ENCODE measurements around the gene GPRC5D. TPM values are rescaled to one million over a fixed set of nuclear protein-coding genes. Genes with fewer than 3 reads are reported as not detected.

GPRC5D gene
- total and polyA plus RNA-seq, 9 donors = 0.22 to 0.37 TPM; not detected in 7

DNA sequence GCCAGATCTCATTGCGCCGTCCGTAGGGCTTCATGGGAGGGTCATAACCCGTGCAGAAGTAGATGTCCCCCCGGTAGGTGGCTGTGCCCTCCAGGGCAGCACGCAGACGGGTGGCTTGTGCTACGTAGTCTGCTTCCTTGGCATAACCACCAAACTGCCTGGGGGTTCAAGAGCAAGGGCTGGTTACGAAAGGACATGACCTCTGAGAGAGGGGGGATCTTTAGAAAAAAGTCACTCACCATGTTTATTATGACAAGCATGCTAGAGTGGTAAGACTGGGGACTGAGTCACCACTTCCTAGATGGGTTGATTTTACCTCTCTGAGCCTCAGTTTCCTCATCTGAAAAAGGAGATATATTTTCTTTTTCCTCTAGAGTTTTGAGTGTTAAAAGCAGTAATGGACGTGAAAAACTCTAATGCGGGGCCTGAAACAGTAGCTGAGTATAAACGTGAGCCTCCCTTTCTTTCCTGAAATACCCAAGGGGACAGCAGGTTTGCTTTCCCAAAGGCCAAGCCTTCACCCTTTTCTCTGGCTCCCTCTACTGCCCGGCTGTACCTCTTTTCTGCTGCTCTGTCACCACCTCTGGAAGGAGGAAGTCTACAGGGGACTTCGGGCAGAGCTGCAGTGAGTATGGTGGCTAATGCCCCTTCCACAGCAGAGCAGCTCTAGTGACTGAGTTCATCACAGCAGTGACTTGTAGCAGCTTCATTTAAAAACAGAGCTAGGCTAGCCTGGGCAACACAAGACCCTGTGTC is 23.5 kb upstream of the GPRC5D start:
- H3K27me3 ChIP-seq = no peaks in the 10 kb centered on the region
- H3K4me3 ChIP-seq = no peak overlapping the region
- no peaks in the 10 kb centered on the region for H3K36me3 ChIP-seq
- intact Hi-C loops (cut with DNase I) = no loop called here
- TF ChIP-seq, protein P1, sequence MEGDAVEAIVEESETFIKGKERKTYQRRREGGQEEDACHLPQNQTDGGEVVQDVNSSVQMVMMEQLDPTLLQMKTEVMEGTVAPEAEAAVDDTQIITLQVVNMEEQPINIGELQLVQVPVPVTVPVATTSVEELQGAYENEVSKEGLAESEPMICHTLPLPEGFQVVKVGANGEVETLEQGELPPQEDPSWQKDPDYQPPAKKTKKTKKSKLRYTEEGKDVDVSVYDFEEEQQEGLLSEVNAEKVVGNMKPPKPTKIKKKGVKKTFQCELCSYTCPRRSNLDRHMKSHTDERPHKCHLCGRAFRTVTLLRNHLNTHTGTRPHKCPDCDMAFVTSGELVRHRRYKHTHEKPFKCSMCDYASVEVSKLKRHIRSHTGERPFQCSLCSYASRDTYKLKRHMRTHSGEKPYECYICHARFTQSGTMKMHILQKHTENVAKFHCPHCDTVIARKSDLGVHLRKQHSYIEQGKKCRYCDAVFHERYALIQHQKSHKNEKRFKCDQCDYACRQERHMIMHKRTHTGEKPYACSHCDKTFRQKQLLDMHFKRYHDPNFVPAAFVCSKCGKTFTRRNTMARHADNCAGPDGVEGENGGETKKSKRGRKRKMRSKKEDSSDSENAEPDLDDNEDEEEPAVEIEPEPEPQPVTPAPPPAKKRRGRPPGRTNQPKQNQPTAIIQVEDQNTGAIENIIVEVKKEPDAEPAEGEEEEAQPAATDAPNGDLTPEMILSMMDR (IDR thresholded peaks at IDR 0.05) = no peak
- peak in 1 of 5 donors; percentile 35 for DNase-seq
- no peaks in the 10 kb centered on the region for H3K9me3 ChIP-seq
- no peak overlapping the region for H3K27ac ChIP-seq
- peaks cover 7% of the 10 kb centered on the region for H3K4me1 ChIP-seq (ENCODE audit: insufficient read depth)
- 78 to 85% (median 82%) methylated on average over 14 of the region's 14 CpGs for WGBS, 3 donors

DNA sequence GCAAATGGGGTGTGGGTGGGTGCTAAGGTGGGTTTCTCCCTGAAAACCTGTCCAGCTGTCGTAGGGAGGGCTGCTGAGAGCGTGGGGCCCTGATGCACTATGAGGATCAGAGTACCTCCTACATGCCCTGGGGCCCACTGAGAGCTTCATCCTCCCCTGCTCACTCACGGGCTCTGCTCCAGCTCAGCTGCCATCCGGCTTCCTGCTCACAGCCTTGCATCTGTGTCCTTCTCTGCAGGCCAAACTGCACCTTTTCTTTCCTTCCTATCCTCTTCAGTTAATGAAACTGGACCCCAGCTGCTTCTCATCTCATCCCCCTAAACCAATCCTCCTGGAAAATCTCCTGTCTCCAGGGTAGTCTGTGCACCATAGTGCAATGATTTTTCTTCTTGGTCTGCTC is 22.2 kb upstream of the GPRC5D start:
- intact Hi-C loops (cut with DNase I) = no loop called here
- DNase-seq = no peak
- no peaks in the 10 kb centered on the region for H3K36me3 ChIP-seq

DNA sequence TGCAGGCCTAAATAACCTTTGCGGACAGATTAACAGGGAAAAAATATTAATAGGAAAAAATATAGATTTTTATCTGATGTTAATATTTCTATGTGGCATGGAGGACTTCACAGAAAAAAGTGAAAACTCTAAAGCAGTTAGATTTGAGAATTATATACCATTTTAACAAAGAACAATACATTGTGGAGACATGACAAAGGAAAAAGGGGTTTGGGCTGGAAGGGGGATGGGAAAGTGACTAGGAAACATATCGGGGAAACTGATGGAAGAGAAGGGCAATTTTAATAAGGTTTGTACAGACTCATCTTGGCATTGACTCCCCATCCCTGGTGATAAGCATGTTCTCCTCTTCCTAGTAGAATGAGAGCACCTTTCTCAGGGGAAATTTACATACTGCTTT is 21.0 kb upstream of the GPRC5D start:
- H3K27ac ChIP-seq = no peak overlapping the region
- H3K27me3 ChIP-seq = no peaks in the 10 kb centered on the region
- intact Hi-C loops (cut with DNase I) = no loop called here
- WGBS, 3 donors = 97 to 100% (median 100%) methylated on average over 2 of the region's 2 CpGs
- H3K9me3 ChIP-seq = no peaks in the 10 kb centered on the region
- no peak for DNase-seq
- H3K4me3 ChIP-seq = no peak overlapping the region
- no peaks in the 10 kb centered on the region for H3K4me1 ChIP-seq (ENCODE audit: insufficient read depth)
- TF ChIP-seq EP300 (IDR thresholded peaks at IDR 0.05) (no peak), POLR2A (IDR thresholded peaks at IDR 0.05) (no peak)
- TF ChIP-seq, protein P1 (IDR thresholded peaks at IDR 0.05) = no peak
- H3K36me3 ChIP-seq = no peaks in the 10 kb centered on the region

More for the DNA sequence above, 22.2 kb upstream of the GPRC5D start:
- Histone ChIP-seq H3K27ac (no peak overlapping the region), H3K9me3 (no peaks in the 10 kb centered on the region), H3K4me1 (ENCODE audit: insufficient read depth) (peaks cover under 1% of the 10 kb centered on the region), H3K27me3 (no peaks in the 10 kb centered on the region), H3K4me3 (no peak overlapping the region)
- TF ChIP-seq, protein P1 (IDR thresholded peaks at IDR 0.05) = no peak
- TF ChIP-seq POLR2A (IDR thresholded peaks at IDR 0.05) = no peak
- no peak for TF ChIP-seq EP300 (IDR thresholded peaks at IDR 0.05)
- WGBS, 3 donors = 81 to 90% (median 89%) methylated on average over 4 of the region's 4 CpGs

DNA sequence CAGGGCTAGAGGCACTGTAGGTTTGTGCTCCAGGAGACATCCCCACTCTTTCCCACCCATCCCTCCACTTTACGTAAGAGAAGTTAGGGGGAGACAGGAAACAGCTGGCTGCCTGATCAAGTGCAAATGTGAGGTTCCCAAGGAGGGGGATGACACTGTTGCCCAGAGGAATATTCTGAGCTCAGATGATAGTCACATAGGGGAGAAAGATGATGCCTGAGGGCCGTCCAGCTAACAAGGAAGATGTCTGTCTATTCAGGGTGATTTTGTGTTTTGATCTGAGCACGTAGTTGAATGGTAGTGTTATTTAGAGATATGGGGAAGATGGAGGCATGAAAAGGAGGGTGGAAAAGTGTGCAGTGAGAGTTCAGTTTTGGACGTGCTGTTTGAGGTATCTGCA is 13.9 kb upstream of the GPRC5D start:
- 67 to 69% (median 69%) methylated on average over 4 of the region's 4 CpGs for WGBS, 3 donors
- DNase-seq = no peak
- intact Hi-C loops (cut with DNase I) = no loop called here

More for the DNA sequence above, 13.9 kb upstream of the GPRC5D start:
- H3K27ac ChIP-seq = no peak overlapping the region
- H3K27me3 ChIP-seq = no peaks in the 10 kb centered on the region
- no peaks in the 10 kb centered on the region for H3K36me3 ChIP-seq
- no peaks in the 10 kb centered on the region for H3K4me1 ChIP-seq (ENCODE audit: insufficient read depth)
- no peak for TF ChIP-seq EP300 (IDR thresholded peaks at IDR 0.05)
- TF ChIP-seq, protein P1 (IDR thresholded peaks at IDR 0.05) = no peak
- H3K9me3 ChIP-seq = no peaks in the 10 kb centered on the region
- H3K4me3 ChIP-seq = no peak overlapping the region

All from ovary (tissue), 9 donors.